ENCODE measurements around the gene CDK10.
A peak's percentile ranks its signal among the peaks of the same experiment; 100 is the strongest.

The CDK10 gene

GRCh38 chr16:89737341-89738071 lies 51.0 kb downstream of the CDK10 start:
- intact Hi-C loops (cut with micrococcal nuclease) = no loop called here
- Mint-ChIP-seq H3K27ac (no peak overlapping the region), H3K9me3 (no peaks in the 10 kb centered on the region), H3K36me3 (ENCODE audit: low read depth) (peaks cover 92% of the 10 kb centered on the region), H3K4me1 (ENCODE audit: low read depth) (peaks cover 27% of the 10 kb centered on the region), H3K4me3 (no peak overlapping the region), H3K27me3 (no peaks in the 10 kb centered on the region)

- no peaks in the 10 kb centered on the region for H3K27me3 Mint-ChIP-seq
- no peak overlapping the region for H3K4me3 Mint-ChIP-seq
- H3K36me3 Mint-ChIP-seq (ENCODE audit: low read depth) = peaks cover 92% of the 10 kb centered on the region
- peaks cover 23% of the 10 kb centered on the region for H3K4me1 Mint-ChIP-seq (ENCODE audit: low read depth)
- no peaks in the 10 kb centered on the region for H3K9me3 Mint-ChIP-seq
- intact Hi-C loops (cut with micrococcal nuclease) = no loop called here
- no peak overlapping the region for H3K27ac Mint-ChIP-seq
Measured at GRCh38 chr16:89738072-89738377, 51.5 kb downstream of the CDK10 start.

- Mint-ChIP-seq H3K4me3 (no peak overlapping the region), H3K27me3 (no peaks in the 10 kb centered on the region), H3K9me3 (no peaks in the 10 kb centered on the region), H3K4me1 (ENCODE audit: low read depth) (peaks cover 23% of the 10 kb centered on the region), H3K36me3 (ENCODE audit: low read depth) (peaks cover 90% of the 10 kb centered on the region), H3K27ac (peak overlapping the region; percentile 20)
- intact Hi-C loops (cut with micrococcal nuclease) = no loop called here
Measured at GRCh38 chr16:89738538-89739317, 52.2 kb downstream of the CDK10 start.

- intact Hi-C loops (cut with micrococcal nuclease) = no loop called here
- Mint-ChIP-seq H3K4me3 (no peak overlapping the region), H3K9me3 (no peaks in the 10 kb centered on the region), H3K36me3 (ENCODE audit: low read depth) (peaks cover 90% of the 10 kb centered on the region), H3K4me1 (ENCODE audit: low read depth) (peaks cover 23% of the 10 kb centered on the region), H3K27ac (no peak overlapping the region), H3K27me3 (no peaks in the 10 kb centered on the region)
Measured at GRCh38 chr16:89739383-89739782, 52.9 kb downstream of the CDK10 start.

- H3K36me3 Mint-ChIP-seq (ENCODE audit: low read depth) = peaks cover 84% of the 10 kb centered on the region
- intact Hi-C loops (cut with micrococcal nuclease) = no loop called here
- no peak overlapping the region for H3K4me3 Mint-ChIP-seq
- no peaks in the 10 kb centered on the region for H3K9me3 Mint-ChIP-seq
- peak overlapping the region; percentile 20 for H3K27ac Mint-ChIP-seq
- H3K27me3 Mint-ChIP-seq = no peaks in the 10 kb centered on the region
- peaks cover 29% of the 10 kb centered on the region for H3K4me1 Mint-ChIP-seq (ENCODE audit: low read depth)
Measured at GRCh38 chr16:89741342-89742014, 55.0 kb downstream of the CDK10 start.

GRCh38 chr16:89742948-89743347 lies 56.5 kb downstream of the CDK10 start:
- intact Hi-C loops (cut with micrococcal nuclease) = no loop called here
- H3K4me1 Mint-ChIP-seq (ENCODE audit: low read depth) = peaks cover 33% of the 10 kb centered on the region
- peaks cover 84% of the 10 kb centered on the region for H3K36me3 Mint-ChIP-seq (ENCODE audit: low read depth)
- no peaks in the 10 kb centered on the region for H3K9me3 Mint-ChIP-seq
- H3K4me3 Mint-ChIP-seq = no peak overlapping the region
- no peaks in the 10 kb centered on the region for H3K27me3 Mint-ChIP-seq
- peak overlapping the region; percentile 15 for H3K27ac Mint-ChIP-seq

- peaks cover 42% of the 10 kb centered on the region for H3K4me1 Mint-ChIP-seq (ENCODE audit: low read depth)
- intact Hi-C loops (cut with micrococcal nuclease) = no loop called here
- no peaks in the 10 kb centered on the region for H3K9me3 Mint-ChIP-seq
- H3K36me3 Mint-ChIP-seq (ENCODE audit: low read depth) = peaks cover 75% of the 10 kb centered on the region
- no peak overlapping the region for H3K4me3 Mint-ChIP-seq
- H3K27ac Mint-ChIP-seq = no peak overlapping the region
- H3K27me3 Mint-ChIP-seq = no peaks in the 10 kb centered on the region
Measured at GRCh38 chr16:89744813-89745212, 58.3 kb downstream of the CDK10 start.
